NT2/D1 (cell line): ENCODE data around the gene TBC1D5.

ENCODE experiments used
- SUZ12 ChIP-seq: IDR thresholded peaks from 2 replicates; pipeline ENCODE4 v1.6.1; 2011; ENCODE audit not compliant: insufficient read length, insufficient read depth; ENCODE audit errors: extremely low read depth
- YY1 ChIP-seq: IDR thresholded peaks from 2 replicates; pipeline ENCODE4 v1.6.1; 2011; ENCODE audit not compliant: insufficient read length, insufficient read depth
- ZNF274 ChIP-seq: IDR thresholded peaks from 2 replicates; pipeline ENCODE4 v1.6.1; 2011; ENCODE audit warnings: mild to moderate bottlenecking, low read depth, low read length

DNA sequence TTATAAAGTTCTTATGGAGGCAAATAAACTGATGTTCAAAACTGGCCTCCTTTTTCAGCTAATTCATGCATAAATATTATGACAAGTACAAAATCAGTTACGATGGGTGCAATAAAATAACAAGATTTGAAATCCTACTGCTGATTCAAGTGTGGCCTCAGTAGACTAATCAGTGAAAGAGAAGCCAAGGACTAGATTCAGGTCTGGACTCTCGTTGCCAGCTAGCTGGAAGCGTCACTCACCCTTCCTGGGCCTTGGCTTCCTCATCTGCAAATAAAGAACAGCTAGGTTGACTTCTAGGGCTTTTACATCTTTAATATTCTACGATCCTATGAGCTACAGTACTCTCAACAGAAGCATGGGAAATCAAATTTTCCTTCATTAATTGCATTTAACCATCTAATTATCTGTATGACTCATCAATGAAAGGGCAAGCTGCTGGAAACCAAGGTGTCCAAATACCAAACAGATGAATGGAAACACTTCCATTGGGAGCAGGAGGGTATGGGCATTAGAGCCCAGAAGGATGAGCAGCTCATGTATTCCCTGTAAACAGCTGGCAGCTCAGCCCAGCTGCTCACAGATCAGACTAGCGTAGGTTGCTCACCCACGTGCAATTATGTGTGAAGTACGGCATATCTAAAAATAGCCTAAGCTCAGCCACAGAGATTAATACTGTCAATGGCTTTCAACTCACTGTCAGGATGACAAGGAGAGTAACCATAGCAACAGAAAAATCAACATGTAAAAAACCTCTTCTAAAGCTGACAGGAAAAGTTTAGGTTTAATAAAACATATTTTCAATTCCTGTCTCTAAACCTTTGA is 562.8 kb downstream of the TBC1D5 start:
- TF ChIP-seq ZNF274 (no peak), YY1 (no peak), SUZ12 (no peak)
